ENCODE measurements around the gene IL27RA. TPM values are rescaled to one million over a fixed set of nuclear protein-coding genes. Genes with fewer than 3 reads are reported as not detected.

IL27RA gene
- total and polyA plus RNA-seq, 4 donors: 1.0 to 2.8 (median 1.6) TPM

- H3K9ac ChIP-seq (ENCODE audit: low read depth in 1 of 2, low read length in 2 of 2): no peak overlapping the region
- H3K36me3 ChIP-seq (ENCODE audit: control insufficient read depth in 4 of 4, insufficient read depth in 3 of 4, low read depth in 1 of 4, low read length in 3 of 4): peaks cover 0 to 24% (median 5%) of the 10 kb centered on the region in 4 donors
- H3K9me3 ChIP-seq (ENCODE audit: control insufficient read depth in 4 of 4, low read length in 3 of 4): no peaks in the 10 kb centered on the region
- H3K4me3 ChIP-seq (ENCODE audit: low read depth in 1 of 3, low read length in 3 of 3): no peak overlapping the region
- no peak overlapping the region for H3K27ac ChIP-seq (ENCODE audit: low read depth in 1 of 2, low read length in 2 of 2)
- TF ChIP-seq RAD21 (IDR thresholded peaks at IDR 0.05) (no peak), NR2F2 (IDR thresholded peaks at IDR 0.05) (no peak), SP1 (IDR thresholded peaks at IDR 0.05) (no peak)
- H3K27me3 ChIP-seq (ENCODE audit: control insufficient read depth in 4 of 4, insufficient read depth in 4 of 4, low read length in 3 of 4): no peaks in the 10 kb centered on the region
- peaks cover 0 to 10% (median 4%) of the 10 kb centered on the region in 4 donors for H3K4me1 ChIP-seq (ENCODE audit: control insufficient read depth in 4 of 4, insufficient read depth in 4 of 4, low read length in 3 of 4)
- 97% methylated on average over 8 of the region's 8 CpGs for WGBS
- DNase-seq (ENCODE audit: low spot score): no peak
Observed at GRCh38 chr19:13990085-13990484, 41.5 kb upstream of the IL27RA start.

- no peaks in the 10 kb centered on the region for H3K9me3 ChIP-seq (ENCODE audit: control insufficient read depth in 4 of 4, low read length in 3 of 4)
- H3K4me1 ChIP-seq (ENCODE audit: control insufficient read depth in 4 of 4, insufficient read depth in 4 of 4, low read length in 3 of 4): peaks cover 0 to 9% (median 5%) of the 10 kb centered on the region in 4 donors
- H3K9ac ChIP-seq (ENCODE audit: low read depth in 1 of 2, low read length in 2 of 2): no peak overlapping the region
- no peak overlapping the region for H3K27ac ChIP-seq (ENCODE audit: low read depth in 1 of 2, low read length in 2 of 2)
- no peaks in the 10 kb centered on the region for H3K27me3 ChIP-seq (ENCODE audit: control insufficient read depth in 4 of 4, insufficient read depth in 4 of 4, low read length in 3 of 4)
- H3K4me3 ChIP-seq (ENCODE audit: low read depth in 1 of 3, low read length in 3 of 3): no peak overlapping the region
- WGBS: 94% methylated on average over 7 of the region's 7 CpGs
- peaks cover 0 to 24% (median 7%) of the 10 kb centered on the region in 4 donors for H3K36me3 ChIP-seq (ENCODE audit: control insufficient read depth in 4 of 4, insufficient read depth in 3 of 4, low read depth in 1 of 4, low read length in 3 of 4)
- DNase-seq (ENCODE audit: low spot score): no peak
- TF ChIP-seq HNF4A (conservative IDR thresholded peaks at IDR 0.05) (no peak), EGR1 (IDR thresholded peaks at IDR 0.05; ENCODE audit: low read depth in 2 of 2) (no peak), MAX (IDR thresholded peaks at IDR 0.05) (no peak), ZBTB33 (IDR thresholded peaks at IDR 0.05) (no peak), FOXA2 (IDR thresholded peaks at IDR 0.05) (no peak), GABPA (IDR thresholded peaks at IDR 0.05 in 1 of 2, conservative IDR thresholded peaks at IDR 0.05 in 1 of 2) (no peak), YY1 (IDR thresholded peaks at IDR 0.05) (no peak), HNF4G (IDR thresholded peaks at IDR 0.05) (no peak), RAD21 (IDR thresholded peaks at IDR 0.05) (no peak), JUND (IDR thresholded peaks at IDR 0.05) (no peak), FOXA1 (IDR thresholded peaks at IDR 0.05) (no peak), CTCF (IDR thresholded peaks at IDR 0.05; ENCODE audit: low read depth, low read length, missing input control) (no peak), SP1 (IDR thresholded peaks at IDR 0.05) (no peak), NR2F2 (IDR thresholded peaks at IDR 0.05) (no peak), ATF3 (IDR thresholded peaks at IDR 0.05) (no peak), REST (IDR thresholded peaks at IDR 0.05) (no peak), TAF1 (conservative IDR thresholded peaks at IDR 0.05) (no peak), RXRA (IDR thresholded peaks at IDR 0.05) (no peak)
Observed at GRCh38 chr19:13992025-13992424, 39.5 kb upstream of the IL27RA start.

All from liver (tissue), 9 donors.